ENCODE results near the gene SMU1.

GRCh38 chr9:33114746-33115145, 38.3 kb upstream of the SMU1 start:
- TF ChIP-seq CTCF (IDR thresholded peaks at IDR 0.05) (no peak), POLR2A (IDR thresholded peaks at IDR 0.05) (no peak), POLR2AphosphoS5 (IDR thresholded peaks at IDR 0.05) (no peak), EP300 (IDR thresholded peaks at IDR 0.05) (no peak)

Measured in upper lobe of left lung (tissue), 4 donors.